Measurements from ENCODE around the gene NMRAL1. TPM values are rescaled to one million over a fixed set of nuclear protein-coding genes. Genes with fewer than 3 reads are reported as not detected.

Gene NMRAL1
- total and polyA plus RNA-seq, 10 of the 15 experiments (the other 5 are each of a cell fraction or from before 2014, with no cell fraction given), result 4.8 to 102 (median 62.5) TPM

GRCh38 chr16:4443271-4443670 is 31.2 kb downstream of the NMRAL1 start:
- 84% methylated on average over 5 of the region's 5 CpGs for WGBS (ENCODE audit: insufficient coverage, insufficient replicate concordance, low lambda C conversion rate, missing lambda C conversion rate)

More at GRCh38 chr16:4443271-4443670, 31.2 kb downstream of the NMRAL1 start:
- no peaks in the 10 kb centered on the region; the same call in 1 of the 2 replicates for H4K20me1 ChIP-seq (ENCODE audit: control insufficient read depth, insufficient read depth)
- CTCF ChIA-PET, result no interaction called here
- no peak overlapping the region for H3K27ac ChIP-seq (ENCODE audit: control insufficient read depth, insufficient read depth)
- no TSS peak for BruUV-seq (replicated peaks)
- H2AFZ ChIP-seq (ENCODE audit: control insufficient read depth, low read depth, low read length), result no peak overlapping the region
- RAD21 ChIA-PET (ENCODE audit: unreplicated experiment), result no interaction called here
- no peak overlapping the region for H3K9ac ChIP-seq (ENCODE audit: control insufficient read depth, insufficient read depth, low read length)
- no peak for ATAC-seq
- no peaks in the 10 kb centered on the region for H3K79me2 ChIP-seq (ENCODE audit: control insufficient read depth, insufficient read depth, low read length)
- FAIRE-seq, result no peak
- DNase-seq (ENCODE audit: low read depth, low spot score), result no peak
- in situ Hi-C loops (cut with MboI) (no loop called here), intact Hi-C loops (cut with micrococcal nuclease; ENCODE audit: unreplicated experiment) (no loop called here)
- no peaks in the 10 kb centered on the region for H3K9me3 ChIP-seq (replicated peaks; ENCODE audit: control insufficient read depth, insufficient read depth, low read length)
- SMC1A ChIA-PET (ENCODE audit: uncharacterized antibody, unreplicated experiment), result no interaction called here
- no peaks in the 10 kb centered on the region for H3K27me3 ChIP-seq (replicated peaks in 1 of 2; ENCODE audit: control insufficient read depth in 2 of 2, insufficient read depth in 2 of 2, low read length in 1 of 2)
- POLR2A ChIA-PET, result no interaction called here
- TF ChIP-seq CEBPB (IDR thresholded peaks at IDR 0.05; ENCODE audit: borderline replicate concordance in 1 of 2, low read depth in 2 of 2, low read length in 2 of 2), result no peak
- no peak for TF ChIP-seq ZBTB33 (IDR thresholded peaks at IDR 0.05)
- TF ChIP-seq ESRRA (IDR thresholded peaks at IDR 0.05; ENCODE audit: low read length), result no peak
- TF ChIP-seq, protein P1, sequence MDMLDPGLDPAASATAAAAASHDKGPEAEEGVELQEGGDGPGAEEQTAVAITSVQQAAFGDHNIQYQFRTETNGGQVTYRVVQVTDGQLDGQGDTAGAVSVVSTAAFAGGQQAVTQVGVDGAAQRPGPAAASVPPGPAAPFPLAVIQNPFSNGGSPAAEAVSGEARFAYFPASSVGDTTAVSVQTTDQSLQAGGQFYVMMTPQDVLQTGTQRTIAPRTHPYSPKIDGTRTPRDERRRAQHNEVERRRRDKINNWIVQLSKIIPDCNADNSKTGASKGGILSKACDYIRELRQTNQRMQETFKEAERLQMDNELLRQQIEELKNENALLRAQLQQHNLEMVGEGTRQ (IDR thresholded peaks at IDR 0.05; ENCODE audit: borderline replicate concordance, low read depth, low read length), result no peak
- no peak for TF ChIP-seq IRF5 (IDR thresholded peaks at IDR 0.05; ENCODE audit: borderline replicate concordance)
- no peak for TF ChIP-seq HDGF (IDR thresholded peaks at IDR 0.05)
- no peak for TF ChIP-seq ZNF592 (IDR thresholded peaks at IDR 0.05)
- TF ChIP-seq E2F4 (IDR thresholded peaks at IDR 0.05; ENCODE audit: low read depth, low read length), result no peak
- TF ChIP-seq, protein P2, sequence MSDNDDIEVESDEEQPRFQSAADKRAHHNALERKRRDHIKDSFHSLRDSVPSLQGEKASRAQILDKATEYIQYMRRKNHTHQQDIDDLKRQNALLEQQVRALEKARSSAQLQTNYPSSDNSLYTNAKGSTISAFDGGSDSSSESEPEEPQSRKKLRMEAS (IDR thresholded peaks at IDR 0.05; ENCODE audit: low read depth, low read length), result no peak
- no peak overlapping the region for H3K4me2 ChIP-seq (ENCODE audit: control insufficient read depth, insufficient read depth)
- H3K36me3 ChIP-seq (ENCODE audit: control insufficient read depth in 2 of 2, insufficient read depth in 2 of 2, low read length in 1 of 2), result peaks cover 23 to 40% of the 10 kb centered on the region in 2 experiments
- no peaks in the 10 kb centered on the region for H3K4me1 ChIP-seq (ENCODE audit: control insufficient read depth, insufficient read depth, low read length)
- no peak overlapping the region for H3K4me3 ChIP-seq

Data from GM12878 (cell line).